ENCODE measurements around the gene LTV1. TPM values are rescaled to one million over a fixed set of nuclear protein-coding genes. Genes with fewer than 3 reads are reported as not detected.

The LTV1 gene
- total and polyA plus RNA-seq, 9 donors, result 27.8 to 44.2 (median 40.7) TPM

DNA sequence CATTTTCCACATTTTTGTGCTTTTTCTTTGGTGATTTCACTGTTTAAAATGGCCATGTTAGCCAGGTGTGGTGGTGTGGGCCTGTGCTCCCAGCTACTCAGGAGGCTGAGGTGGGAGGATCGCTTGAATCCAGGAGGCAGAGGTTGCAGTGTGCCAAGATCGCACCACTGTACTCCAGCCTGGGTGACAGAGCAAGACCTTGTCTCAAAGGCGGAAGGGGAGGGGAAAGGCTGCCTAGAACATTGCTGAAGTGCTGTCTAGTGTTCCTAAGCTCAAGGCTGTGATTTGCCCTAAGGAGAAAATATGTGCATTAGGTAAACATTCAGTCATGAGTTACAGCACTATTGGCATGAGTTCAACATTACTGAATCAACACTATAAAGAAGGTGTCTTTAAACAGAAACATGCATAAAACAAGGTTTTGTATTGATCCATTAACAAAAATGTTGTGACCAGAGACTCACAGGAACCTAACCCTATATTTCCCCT, 35.2 kb downstream of the LTV1 start:
- no peak for DNase-seq
- H3K4me3 ChIP-seq (ENCODE audit: low read length), result no peak overlapping the region
- peaks cover 7% of the 10 kb centered on the region for H3K4me1 ChIP-seq (ENCODE audit: control insufficient read depth, insufficient read depth, low read length)
- H3K27ac ChIP-seq (ENCODE audit: low read length), result no peak overlapping the region
- 96% methylated on average over 3 of the region's 3 CpGs for WGBS (ENCODE audit: insufficient coverage)
- H3K36me3 ChIP-seq (ENCODE audit: control insufficient read depth, insufficient read depth, low read length), result no peaks in the 10 kb centered on the region
- no peaks in the 10 kb centered on the region for H3K27me3 ChIP-seq (ENCODE audit: control insufficient read depth, insufficient read depth, low read length)
- H3K9me3 ChIP-seq (replicated peaks; ENCODE audit: control insufficient read depth, low read depth, low read length), result peaks cover 28% of the 10 kb centered on the region

DNA sequence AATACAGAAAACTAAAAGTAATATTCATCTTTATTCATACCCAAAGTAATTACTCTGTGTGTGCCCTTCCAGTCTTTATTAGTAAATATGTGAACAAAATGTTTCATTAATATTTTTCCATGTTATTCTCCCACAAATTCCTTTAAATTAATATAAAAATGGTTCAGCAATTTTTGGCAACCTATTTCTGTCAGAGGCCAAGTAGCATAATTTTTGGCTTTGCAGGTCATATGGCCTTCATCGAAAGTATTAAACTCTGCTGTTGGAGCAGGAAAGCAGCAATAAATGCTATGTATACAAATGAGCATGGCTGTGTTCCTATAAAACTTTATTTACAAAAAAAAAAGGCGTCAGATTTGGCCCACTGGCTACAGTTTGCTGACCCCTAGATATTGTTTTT, 37.3 kb downstream of the LTV1 start:
- Histone ChIP-seq H3K4me1 (ENCODE audit: control insufficient read depth, insufficient read depth, low read length) (peaks cover 11% of the 10 kb centered on the region), H3K27ac (ENCODE audit: low read length) (peak overlapping the region; percentile 83), H3K36me3 (ENCODE audit: control insufficient read depth, insufficient read depth, low read length) (no peaks in the 10 kb centered on the region), H3K4me3 (ENCODE audit: low read length) (no peak overlapping the region), H3K9me3 (replicated peaks; ENCODE audit: control insufficient read depth, low read depth, low read length) (peaks cover 18% of the 10 kb centered on the region), H3K27me3 (ENCODE audit: control insufficient read depth, insufficient read depth, low read length) (no peaks in the 10 kb centered on the region)
- WGBS (ENCODE audit: insufficient coverage), result no CpG with 5 or more reads among the region's 2 CpGs
- peak; percentile 88 for DNase-seq

DNA sequence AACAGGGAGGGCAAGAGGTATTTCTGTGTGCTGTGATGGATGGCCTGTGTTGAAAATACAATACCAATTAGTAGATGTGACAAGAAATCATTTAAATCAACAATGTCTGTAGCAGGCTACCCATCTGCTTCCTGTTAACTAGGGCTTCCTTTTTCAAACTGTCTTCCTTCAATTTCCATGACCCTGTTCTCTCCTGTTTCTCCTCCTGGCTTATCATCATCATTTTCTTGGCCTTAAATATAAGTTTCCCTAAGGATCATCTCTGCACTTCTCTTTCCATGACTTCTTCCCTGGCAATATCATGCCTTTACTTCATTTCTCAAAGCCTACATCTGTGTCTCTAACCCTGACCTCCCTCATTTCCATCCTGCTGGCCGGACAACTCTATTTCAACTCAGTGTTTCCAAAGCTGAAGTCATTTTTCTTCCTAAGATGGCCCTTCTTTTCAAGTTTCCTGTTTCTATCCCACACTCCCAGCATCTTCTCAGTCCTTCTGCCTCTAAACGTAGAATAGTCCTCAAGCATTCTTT, 39.3 kb downstream of the LTV1 start:
- no peaks in the 10 kb centered on the region for H3K27me3 ChIP-seq (ENCODE audit: control insufficient read depth, insufficient read depth, low read length)
- H3K27ac ChIP-seq (ENCODE audit: low read length), result peak overlapping the region; percentile 83
- H3K4me3 ChIP-seq (ENCODE audit: low read length), result no peak overlapping the region
- WGBS (ENCODE audit: insufficient coverage), result 24% methylated on average over 2 of the region's 2 CpGs
- peaks cover 3% of the 10 kb centered on the region for H3K36me3 ChIP-seq (ENCODE audit: control insufficient read depth, insufficient read depth, low read length)
- peak; percentile 98 for DNase-seq
- H3K9me3 ChIP-seq (replicated peaks; ENCODE audit: control insufficient read depth, low read depth, low read length), result peaks cover 15% of the 10 kb centered on the region
- H3K4me1 ChIP-seq (ENCODE audit: control insufficient read depth, insufficient read depth, low read length), result peaks cover 11% of the 10 kb centered on the region

DNA sequence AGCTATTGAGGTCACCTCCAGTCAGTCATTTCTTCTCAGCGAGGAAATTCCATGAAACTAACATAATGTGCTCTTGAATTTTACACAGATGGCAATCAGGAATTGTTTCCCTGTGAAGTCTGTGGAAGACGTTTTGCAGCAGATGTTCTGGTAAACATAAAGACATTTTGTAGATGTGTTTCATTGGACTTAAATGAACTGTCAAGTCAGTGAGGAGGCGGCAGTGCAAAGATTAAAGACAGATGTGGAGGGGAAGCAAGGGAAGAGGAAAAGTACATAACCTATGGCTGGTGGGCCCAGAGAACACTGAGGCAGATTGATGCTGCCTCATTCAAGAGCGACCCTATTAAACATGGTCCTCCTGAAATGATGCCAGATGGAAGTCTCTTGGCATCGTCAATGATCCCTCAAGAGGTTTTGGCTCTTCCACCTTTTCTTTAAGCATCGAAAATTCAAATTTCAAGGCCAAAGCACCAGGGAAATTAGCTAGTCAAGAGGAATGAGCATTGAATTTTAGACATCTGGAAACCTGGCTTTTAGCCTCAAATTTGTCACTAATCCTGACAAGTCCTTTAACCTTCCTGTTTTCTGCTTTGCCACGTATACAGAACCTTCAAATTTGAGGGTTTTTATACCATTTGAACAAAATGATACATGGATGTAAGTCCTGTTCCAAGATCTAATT, 41.2 kb downstream of the LTV1 start:
- Histone ChIP-seq H3K27ac (ENCODE audit: low read length) (peak overlapping the region; percentile 83), H3K9me3 (replicated peaks; ENCODE audit: control insufficient read depth, low read depth, low read length) (no peaks in the 10 kb centered on the region), H3K4me1 (ENCODE audit: control insufficient read depth, insufficient read depth, low read length) (peaks cover 11% of the 10 kb centered on the region), H3K4me3 (ENCODE audit: low read length) (no peak overlapping the region), H3K36me3 (ENCODE audit: control insufficient read depth, insufficient read depth, low read length) (peaks cover 3% of the 10 kb centered on the region), H3K27me3 (ENCODE audit: control insufficient read depth, insufficient read depth, low read length) (no peaks in the 10 kb centered on the region)
- peak; percentile 97 for DNase-seq
- 26% methylated on average over 3 of the region's 7 CpGs for WGBS (ENCODE audit: insufficient coverage)

DNA sequence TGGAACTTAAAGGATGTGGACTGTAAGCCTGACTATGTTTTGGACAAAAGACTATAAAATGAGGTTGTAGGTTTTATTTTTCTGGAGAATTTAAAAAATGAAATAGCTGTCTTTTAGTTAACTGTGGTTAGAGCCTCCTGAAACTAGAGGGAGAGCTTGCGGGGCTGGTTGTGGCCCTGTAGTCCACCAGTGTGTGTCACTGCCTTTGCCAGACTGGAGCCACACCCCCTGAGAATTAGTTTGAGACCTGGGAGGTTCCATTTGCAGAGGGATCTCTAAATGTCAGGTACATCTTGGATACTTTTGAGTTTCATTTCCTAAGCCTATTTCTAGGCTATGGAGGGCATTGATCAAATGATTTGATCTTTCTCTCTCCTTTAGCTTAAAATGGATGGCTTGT, 42.0 kb downstream of the LTV1 start:
- H3K4me1 ChIP-seq (ENCODE audit: control insufficient read depth, insufficient read depth, low read length), result peaks cover 11% of the 10 kb centered on the region
- H3K27ac ChIP-seq (ENCODE audit: low read length), result peak overlapping the region; percentile 83
- DNase-seq, result no peak
- no peak overlapping the region for H3K4me3 ChIP-seq (ENCODE audit: low read length)
- no peaks in the 10 kb centered on the region for H3K9me3 ChIP-seq (replicated peaks; ENCODE audit: control insufficient read depth, low read depth, low read length)
- peaks cover 3% of the 10 kb centered on the region for H3K36me3 ChIP-seq (ENCODE audit: control insufficient read depth, insufficient read depth, low read length)
- 93% methylated on average over 1 of the region's 1 CpG for WGBS (ENCODE audit: insufficient coverage)
- no peaks in the 10 kb centered on the region for H3K27me3 ChIP-seq (ENCODE audit: control insufficient read depth, insufficient read depth, low read length)

DNA sequence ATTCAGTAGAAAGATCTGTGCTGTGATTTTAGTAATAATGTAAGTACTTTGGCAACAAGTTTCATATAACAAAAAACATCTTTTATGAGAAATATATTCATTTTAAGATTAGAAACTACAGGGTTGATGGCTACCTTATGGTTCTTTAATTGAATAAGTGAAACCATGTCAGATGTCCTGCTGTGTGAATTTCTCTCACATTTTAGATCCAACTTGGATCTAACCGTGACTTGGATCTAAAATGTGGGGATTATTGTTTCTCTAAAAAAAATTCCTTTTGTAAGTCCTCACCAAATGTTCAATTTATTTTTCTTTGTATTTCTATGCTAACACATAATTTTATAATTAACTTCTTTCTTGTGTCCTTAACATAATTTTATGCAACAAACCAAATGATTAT, 51.5 kb downstream of the LTV1 start:
- no peaks in the 10 kb centered on the region for H3K9me3 ChIP-seq (replicated peaks; ENCODE audit: control insufficient read depth, low read depth, low read length)
- H3K4me3 ChIP-seq (ENCODE audit: low read length), result no peak overlapping the region
- peak; percentile 89 for DNase-seq
- no peaks in the 10 kb centered on the region for H3K36me3 ChIP-seq (ENCODE audit: control insufficient read depth, insufficient read depth, low read length)
- no CpG with 5 or more reads among the region's 1 CpG for WGBS (ENCODE audit: insufficient coverage)
- peak overlapping the region; percentile 45 for H3K27ac ChIP-seq (ENCODE audit: low read length)
- no peaks in the 10 kb centered on the region for H3K27me3 ChIP-seq (ENCODE audit: control insufficient read depth, insufficient read depth, low read length)
- H3K4me1 ChIP-seq (ENCODE audit: control insufficient read depth, insufficient read depth, low read length), result peaks cover 7% of the 10 kb centered on the region

DNA sequence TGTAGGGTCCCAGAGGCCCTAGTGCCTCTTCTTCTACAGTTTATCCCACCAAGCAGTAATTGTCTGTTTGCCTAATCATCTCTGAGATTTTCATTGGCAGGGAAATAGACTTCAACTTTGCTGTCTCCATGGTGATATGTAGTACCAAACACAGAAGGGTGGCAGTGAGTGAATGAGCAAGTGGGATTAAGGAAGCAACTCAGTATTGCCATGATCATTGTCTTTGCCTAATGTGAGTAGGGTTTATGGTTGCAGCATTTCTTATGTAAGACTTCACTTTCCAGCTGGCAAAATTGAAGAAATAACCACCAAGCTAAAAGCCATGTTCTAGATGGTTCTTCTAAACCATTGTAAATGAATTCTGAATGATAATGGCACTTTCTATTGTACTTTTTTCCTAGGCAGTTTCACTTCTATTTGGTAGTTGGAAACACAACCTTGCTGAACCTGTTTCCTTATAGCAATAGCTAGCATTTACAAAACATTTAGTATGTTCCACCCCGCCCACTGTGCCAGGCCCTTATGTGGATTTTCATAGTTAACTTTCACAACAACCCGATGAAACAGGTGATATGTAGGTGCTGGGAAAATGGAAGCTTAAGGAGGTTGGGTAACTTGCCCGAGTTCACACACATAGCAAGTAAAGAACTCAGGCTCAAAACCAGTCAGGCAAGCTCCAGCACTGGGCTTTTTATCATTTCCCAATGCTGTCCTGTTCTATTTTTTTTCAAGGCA, 53.2 kb downstream of the LTV1 start:
- Histone ChIP-seq H3K4me3 (ENCODE audit: low read length) (no peak overlapping the region), H3K27me3 (ENCODE audit: control insufficient read depth, insufficient read depth, low read length) (no peaks in the 10 kb centered on the region), H3K27ac (ENCODE audit: low read length) (peak overlapping the region; percentile 40), H3K36me3 (ENCODE audit: control insufficient read depth, insufficient read depth, low read length) (no peaks in the 10 kb centered on the region), H3K4me1 (ENCODE audit: control insufficient read depth, insufficient read depth, low read length) (peaks cover 9% of the 10 kb centered on the region), H3K9me3 (replicated peaks; ENCODE audit: control insufficient read depth, low read depth, low read length) (no peaks in the 10 kb centered on the region)
- peak; percentile 49 for DNase-seq
- WGBS (ENCODE audit: insufficient coverage), result no CpG with 5 or more reads among the region's 3 CpGs

- Histone ChIP-seq H3K4me1 (ENCODE audit: control insufficient read depth, insufficient read depth, low read length) (peaks cover 26% of the 10 kb centered on the region), H3K4me3 (ENCODE audit: low read length) (no peak overlapping the region), H3K27me3 (ENCODE audit: control insufficient read depth, insufficient read depth, low read length) (no peaks in the 10 kb centered on the region), H3K27ac (ENCODE audit: low read length) (no peak overlapping the region), H3K9me3 (replicated peaks; ENCODE audit: control insufficient read depth, low read depth, low read length) (no peaks in the 10 kb centered on the region), H3K36me3 (ENCODE audit: control insufficient read depth, insufficient read depth, low read length) (no peaks in the 10 kb centered on the region)
- DNase-seq, result no peak
- 81% methylated on average over 2 of the region's 2 CpGs for WGBS (ENCODE audit: insufficient coverage)
These were observed 57.2 kb downstream of the LTV1 start for GRCh38 chr6:143900358-143900757.

DNA sequence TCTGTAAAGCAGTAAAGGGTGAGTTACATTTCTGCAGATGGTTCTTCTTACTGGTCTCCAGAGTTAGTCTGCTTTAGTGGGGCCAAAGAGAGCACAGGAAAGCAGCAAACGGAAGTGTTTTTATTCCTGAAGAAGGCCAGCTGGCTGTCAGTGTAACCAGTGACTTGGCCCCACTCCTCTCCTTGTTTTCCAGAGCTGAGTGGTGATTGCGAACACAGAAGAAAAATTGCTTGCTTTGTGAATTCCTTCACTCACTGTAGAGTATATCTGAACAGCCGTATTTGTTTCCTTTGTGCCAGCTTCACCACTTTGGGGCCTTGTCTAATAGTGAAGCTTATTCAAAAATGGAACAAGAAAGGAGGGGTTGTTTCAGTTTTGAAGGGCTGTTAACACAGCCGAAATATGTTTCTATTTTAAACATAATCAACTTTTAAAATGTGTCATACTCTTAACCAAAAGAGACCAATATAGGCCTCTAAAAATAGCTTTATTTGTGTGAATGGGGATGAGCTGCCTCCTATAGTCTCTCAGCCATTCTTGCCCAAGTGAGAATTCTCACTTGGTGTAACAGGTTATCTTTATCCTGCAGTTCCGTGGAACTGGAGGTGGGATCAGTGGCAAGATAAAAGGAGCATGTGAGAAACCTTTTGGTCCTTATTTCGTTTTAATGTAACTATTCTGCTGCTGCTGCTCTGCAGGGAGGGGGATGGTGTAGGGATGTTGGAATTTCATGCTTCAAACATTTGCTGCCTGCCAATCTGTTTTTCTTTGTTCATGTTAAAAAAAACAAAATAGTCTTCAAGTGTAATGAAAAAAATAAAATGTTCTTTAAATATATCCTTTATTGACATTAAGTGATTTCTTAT, 59.0 kb downstream of the LTV1 start:
- H3K4me1 ChIP-seq (ENCODE audit: control insufficient read depth, insufficient read depth, low read length), result peaks cover 19% of the 10 kb centered on the region
- WGBS (ENCODE audit: insufficient coverage), result no CpG with 5 or more reads among the region's 6 CpGs
- H3K36me3 ChIP-seq (ENCODE audit: control insufficient read depth, insufficient read depth, low read length), result peaks cover 2% of the 10 kb centered on the region
- no peaks in the 10 kb centered on the region for H3K27me3 ChIP-seq (ENCODE audit: control insufficient read depth, insufficient read depth, low read length)
- H3K9me3 ChIP-seq (replicated peaks; ENCODE audit: control insufficient read depth, low read depth, low read length), result no peaks in the 10 kb centered on the region
- H3K27ac ChIP-seq (ENCODE audit: low read length), result peak overlapping the region; percentile 89
- no peak overlapping the region for H3K4me3 ChIP-seq (ENCODE audit: low read length)
- DNase-seq, result peak; percentile 99

Data from muscle of leg (tissue), 11 donors.